Activated naive CD4-positive, alpha-beta T cell treated with anti-CD3 and anti-CD28 coated beads, Interleukin-2, amount 50 U/mL, for 72 hours (primary cell): ENCODE results near the gene XPO6. TPM values are rescaled to one million over a fixed set of nuclear protein-coding genes. Genes with fewer than 3 reads are reported as not detected.
"Not testable (repeated sequence)": the region's sequence is repeated elsewhere in the genome, so short reads cannot be mapped to it uniquely, and the experiment has no call there.

Experiments used
- ATAC-seq, 2 donors: fragments of 150-1000 bp; cut with Tn5 transposase; 2 replicates each; pipeline ENCODE4 v1.10.0; 2021; ENCODE audit warnings: mild to moderate bottlenecking in 2 of 2, moderate library complexity in 2 of 2
- DNase-seq, 2 donors: peaks; one replicate each; pipeline ENCODE4 v3.0.0; 2021 to 2022; ENCODE audit warnings: low spot score in 2 of 2
- H3K27ac Mint-ChIP-seq, 2 donors: one replicate each; pipeline ENCODE4 v1.8.0; 2022; ENCODE audit warnings: mild to moderate bottlenecking in 2 of 2, mixed read lengths in 2 of 2
- H3K36me3 Mint-ChIP-seq, 2 donors: one replicate each; pipeline ENCODE4 v1.8.0; 2022; ENCODE audit warnings: mixed read lengths in 2 of 2
- H3K9me3 Mint-ChIP-seq, 2 donors: one replicate each; pipeline ENCODE4 v1.8.0; 2022; ENCODE audit warnings: mixed read lengths in 2 of 2
- total RNA-seq, 2 donors: library from RNA; stranded (reverse); gene quantifications; one replicate each; pipeline ENCODE4 v1.2.3, GENCODE V29; 2022

XPO6 gene
- total RNA-seq = 100 to 1,000 TPM; 204 to 278 TPM

- H3K27ac Mint-ChIP-seq = peak within 1 kb of the TSS; percentile 90
Observed at GRCh38 chr16:28211758-28212531, at the start of gene XPO6. XPO6 (minus strand) TSS chr16:28211965; CDS start chr16:28211368, 597 bp downstream.

DNA sequence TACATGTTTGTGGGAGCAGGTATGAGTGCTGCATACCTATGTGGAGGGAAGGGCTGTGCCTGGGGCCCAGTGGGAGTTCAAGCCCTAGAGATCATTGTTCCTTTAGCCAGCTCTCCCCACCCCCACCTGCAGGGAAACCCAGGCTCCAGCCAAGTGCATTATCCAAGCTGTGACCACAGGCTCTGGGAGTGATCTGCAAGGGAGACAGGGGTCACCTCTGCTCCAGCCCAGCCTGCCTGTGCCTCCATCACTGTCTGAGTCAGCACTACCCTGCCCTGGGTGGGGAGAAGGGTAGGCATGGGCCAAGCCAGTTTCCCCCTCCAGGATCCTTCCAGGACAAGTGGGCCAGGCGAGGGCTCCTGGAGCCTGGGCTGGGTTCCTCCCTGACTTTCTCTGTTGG is 48.4 kb upstream of the XPO6 start:
- H3K9me3 Mint-ChIP-seq = no peaks in the 10 kb centered on the region
- no peaks in the 10 kb centered on the region for H3K36me3 Mint-ChIP-seq
- H3K27ac Mint-ChIP-seq = no peak overlapping the region
- ATAC-seq (no peak), DNase-seq (no peak)

More at GRCh38 chr16:28211758-28212531, at the start of gene XPO6:
- ATAC-seq = peak; percentile 86 to 92
- Mint-ChIP-seq H3K9me3 (peaks cover 3 to 5% of the 10 kb centered on the region in 2 donors), H3K36me3 (peaks cover 30 to 44% of the 10 kb centered on the region in 2 donors)
- DNase-seq = peak; percentile 96 to 99

- H3K27ac Mint-ChIP-seq = no peak overlapping the region
- H3K36me3 Mint-ChIP-seq = no peaks in the 10 kb centered on the region
- H3K9me3 Mint-ChIP-seq = no peaks in the 10 kb centered on the region
- DNase-seq (no peak), ATAC-seq (no peak)
Observed at GRCh38 chr16:28259781-28260150, 48.0 kb upstream of the XPO6 start.

DNA sequence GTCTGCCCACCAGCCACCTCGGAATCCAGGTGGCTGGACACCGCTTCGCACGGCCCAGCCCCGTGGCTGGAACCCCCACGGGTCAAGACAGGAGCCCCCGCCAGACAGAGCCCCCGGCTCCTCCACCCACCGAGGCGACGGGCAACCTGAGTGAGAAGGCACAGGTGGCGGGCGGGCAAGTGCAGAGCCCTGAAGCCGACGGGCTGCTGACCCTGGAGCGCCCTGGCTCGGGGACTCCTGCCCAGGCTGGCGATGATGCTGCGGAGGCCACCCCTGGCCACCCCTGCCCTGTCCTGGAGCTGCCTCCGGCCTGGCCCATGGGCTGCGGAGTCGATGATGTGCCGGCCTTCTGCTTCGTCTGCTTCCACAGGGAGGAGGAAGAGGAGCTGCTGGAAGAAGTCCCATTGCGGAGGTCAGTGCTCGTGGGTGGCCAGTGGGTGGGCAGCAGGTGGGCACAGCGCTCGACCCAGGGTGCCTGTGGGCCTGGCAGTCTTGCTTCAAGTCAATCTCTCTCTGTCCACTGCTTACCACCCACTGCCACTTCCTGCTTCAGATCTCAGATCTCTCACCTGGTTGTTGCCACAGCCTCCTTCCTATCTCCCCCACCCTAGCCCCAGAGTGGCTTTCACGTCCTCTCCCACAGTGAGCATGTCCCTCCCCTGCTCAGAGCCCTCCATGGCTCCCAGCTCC is 47.5 kb upstream of the XPO6 start:
- no peak overlapping the region for H3K27ac Mint-ChIP-seq
- no peaks in the 10 kb centered on the region for H3K36me3 Mint-ChIP-seq
- DNase-seq = no peak
- no peak for ATAC-seq
- H3K9me3 Mint-ChIP-seq = no peaks in the 10 kb centered on the region

- Mint-ChIP-seq H3K9me3 (no peaks in the 10 kb centered on the region), H3K36me3 (no peaks in the 10 kb centered on the region), H3K27ac (no peak overlapping the region)
- no peak for DNase-seq
- ATAC-seq = no peak
Observed at GRCh38 chr16:28258567-28258966, 46.8 kb upstream of the XPO6 start.

- Mint-ChIP-seq H3K27ac (no peak overlapping the region), H3K9me3 (peaks cover 0 to 7% of the 10 kb centered on the region in 2 donors), H3K36me3 (no peaks in the 10 kb centered on the region)
- no peak for ATAC-seq
- DNase-seq = no peak
Observed at GRCh38 chr16:28257256-28257655, 45.5 kb upstream of the XPO6 start.

GRCh38 chr16:28255838-28256237 is 44.1 kb upstream of the XPO6 start:
- no peak for DNase-seq
- no peak overlapping the region for H3K27ac Mint-ChIP-seq
- peaks cover 0 to 8% of the 10 kb centered on the region in 2 donors for H3K9me3 Mint-ChIP-seq
- no peaks in the 10 kb centered on the region for H3K36me3 Mint-ChIP-seq
- no peak for ATAC-seq

DNA sequence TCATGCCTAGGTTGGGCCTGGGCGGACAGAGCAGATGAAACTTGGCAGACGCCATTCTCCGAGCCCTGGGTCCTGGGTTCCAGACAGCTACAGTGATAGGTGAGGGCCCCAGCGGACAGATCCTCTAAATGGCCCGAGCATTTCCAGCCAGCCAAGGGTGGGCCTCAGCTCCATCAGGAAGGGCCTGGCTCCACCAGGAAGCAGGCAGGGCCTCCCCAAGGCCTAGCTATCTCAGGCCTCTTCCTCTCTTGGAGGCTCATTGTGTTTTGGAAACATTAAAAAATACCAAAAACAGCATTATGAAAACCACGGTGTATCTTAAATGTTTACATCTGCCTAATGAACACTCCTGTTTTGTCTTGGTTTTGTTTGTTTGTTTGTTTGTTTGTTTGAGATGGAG is 42.4 kb upstream of the XPO6 start:
- Mint-ChIP-seq H3K27ac (no peak overlapping the region), H3K9me3 (peaks cover 0 to 8% of the 10 kb centered on the region in 2 donors), H3K36me3 (no peaks in the 10 kb centered on the region)
- DNase-seq (no peak), ATAC-seq (no peak)

- Mint-ChIP-seq H3K9me3 (peaks cover 0 to 8% of the 10 kb centered on the region in 2 donors), H3K27ac (no peak overlapping the region)
Observed at GRCh38 chr16:28250999-28251398, 39.2 kb upstream of the XPO6 start.

DNA sequence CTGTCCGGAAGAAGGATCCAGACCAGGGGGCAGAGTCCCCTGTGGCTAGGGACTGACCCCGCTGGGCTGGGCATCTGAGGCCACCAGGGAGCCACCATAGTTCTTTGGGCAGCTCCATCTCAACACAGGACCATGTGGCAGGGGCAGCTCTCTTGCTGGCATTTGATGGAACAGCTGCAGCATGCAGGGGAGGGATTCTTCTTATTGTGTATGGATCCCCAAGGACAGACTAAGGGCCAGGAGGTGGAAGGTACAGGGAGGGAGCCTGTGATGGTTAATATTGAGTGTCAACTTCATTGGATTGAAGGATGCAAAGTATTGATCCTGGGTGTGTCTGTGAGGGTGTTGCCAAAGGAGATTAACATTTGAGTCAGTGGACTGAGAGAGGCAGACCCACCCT is 37.7 kb upstream of the XPO6 start:
- not testable (repeated sequence) for ATAC-seq, H3K36me3 Mint-ChIP-seq, DNase-seq, H3K9me3 Mint-ChIP-seq, H3K27ac Mint-ChIP-seq

More at GRCh38 chr16:28250999-28251398, 39.2 kb upstream of the XPO6 start:
- ATAC-seq (no peak), DNase-seq (no peak)
- no peaks in the 10 kb centered on the region for H3K36me3 Mint-ChIP-seq

- ATAC-seq = no peak
- H3K27ac Mint-ChIP-seq = no peak overlapping the region
- H3K9me3 Mint-ChIP-seq = peaks cover 0 to 3% of the 10 kb centered on the region in 2 donors
- no peaks in the 10 kb centered on the region for H3K36me3 Mint-ChIP-seq
- no peak for DNase-seq
Observed at GRCh38 chr16:28241924-28242323, 30.2 kb upstream of the XPO6 start.

DNA sequence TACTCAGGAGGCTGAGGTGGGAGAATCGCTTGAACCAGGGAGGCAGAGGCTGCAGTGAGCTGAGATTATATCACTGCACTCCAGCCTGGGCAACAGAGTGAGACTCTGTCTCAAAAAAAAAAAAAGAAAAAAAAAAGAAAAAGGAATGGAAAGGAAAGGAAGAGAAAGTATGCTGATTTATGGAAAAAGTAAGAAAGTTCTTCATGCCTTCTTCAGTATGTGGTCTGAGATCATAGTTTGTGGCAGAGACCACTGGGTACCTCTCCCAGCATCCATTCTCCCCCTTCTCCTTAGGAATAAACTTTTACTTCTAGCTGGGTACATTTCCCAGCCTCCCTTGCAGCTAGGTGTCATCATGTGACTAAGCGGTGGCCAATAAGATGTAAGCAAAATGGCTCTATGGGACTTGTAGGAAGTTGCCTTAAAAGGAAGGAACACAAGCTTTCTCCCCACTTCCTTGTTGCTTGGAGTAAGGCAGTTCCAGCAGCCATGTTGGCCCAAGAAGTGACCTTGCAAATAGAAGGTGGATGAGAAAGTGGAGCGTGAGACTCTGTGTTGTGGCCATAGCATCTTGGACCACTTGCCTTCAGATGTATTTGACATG is 26.1 kb upstream of the XPO6 start:
- Mint-ChIP-seq H3K9me3 (peaks cover 0 to 9% of the 10 kb centered on the region in 2 donors), H3K27ac (no peak overlapping the region), H3K36me3 (no peaks in the 10 kb centered on the region)
- DNase-seq (no peak), ATAC-seq (no peak)

GRCh38 chr16:28231763-28232162 is 20.0 kb upstream of the XPO6 start:
- Mint-ChIP-seq H3K9me3 (peaks cover 0 to 4% of the 10 kb centered on the region in 2 donors), H3K27ac (no peak overlapping the region), H3K36me3 (no peaks in the 10 kb centered on the region)
- DNase-seq (no peak), ATAC-seq (no peak)

DNA sequence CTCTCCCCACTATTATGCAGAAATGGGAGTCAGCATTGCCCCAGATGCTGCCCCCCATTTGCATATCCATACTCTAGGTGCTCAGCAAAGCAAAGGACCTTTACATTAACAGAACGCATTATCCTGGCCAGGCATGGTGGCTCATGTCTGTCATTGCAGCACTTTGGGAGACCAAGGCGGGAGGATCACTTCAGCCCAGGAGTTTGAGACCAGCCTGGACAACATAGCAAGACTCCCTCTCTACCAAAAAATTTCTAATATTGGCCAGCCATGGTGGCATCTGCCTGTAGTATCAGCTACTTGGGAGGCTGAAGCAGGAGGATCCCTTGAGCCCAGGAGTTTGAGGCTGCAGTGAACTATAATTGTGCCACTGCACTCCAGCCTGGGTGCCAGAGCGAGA is 12.1 kb upstream of the XPO6 start:
- DNase-seq, H3K9me3 Mint-ChIP-seq, H3K36me3 Mint-ChIP-seq, ATAC-seq: not testable (repeated sequence)
- peak overlapping the region in 1 of 2 donors; percentile 50 for H3K27ac Mint-ChIP-seq

- DNase-seq, ATAC-seq, H3K9me3 Mint-ChIP-seq, H3K36me3 Mint-ChIP-seq, H3K27ac Mint-ChIP-seq: not testable (repeated sequence)
Observed at GRCh38 chr16:28219777-28220176, 8.0 kb upstream of the XPO6 start.

- no peak for DNase-seq
- no peaks in the 10 kb centered on the region for H3K9me3 Mint-ChIP-seq
- no peak for ATAC-seq
- peak overlapping the region; percentile 28 to 36 for H3K27ac Mint-ChIP-seq
- H3K36me3 Mint-ChIP-seq = no peaks in the 10 kb centered on the region
Observed at GRCh38 chr16:28219282-28219681, 7.5 kb upstream of the XPO6 start.

DNA sequence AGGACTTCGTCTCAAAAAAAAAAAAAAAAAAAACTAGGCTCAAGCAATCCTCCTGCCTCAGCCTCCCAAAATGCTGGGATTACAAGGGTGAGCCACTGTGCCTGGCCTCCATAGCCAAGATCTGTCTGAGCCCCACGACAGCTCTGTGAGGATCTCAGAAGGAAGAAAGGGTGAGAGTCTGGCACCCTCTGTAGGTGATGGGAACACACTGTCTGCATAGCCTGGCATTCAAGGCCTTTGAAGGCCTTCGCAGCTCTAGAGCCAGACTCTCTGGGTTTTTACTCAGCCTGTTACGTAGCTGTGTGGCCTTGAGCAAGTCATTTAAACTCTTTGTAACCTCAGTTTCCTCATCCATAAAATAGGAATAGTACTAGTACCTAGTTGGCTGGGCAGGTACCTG is 6.3 kb upstream of the XPO6 start:
- ATAC-seq (peak; percentile 95 to 100), DNase-seq (peak in 1 of 2 donors; percentile 52)
- no peak overlapping the region for H3K27ac Mint-ChIP-seq
- H3K36me3 Mint-ChIP-seq = no peaks in the 10 kb centered on the region
- H3K9me3 Mint-ChIP-seq = no peaks in the 10 kb centered on the region
